IPS-18c (cell line): ENCODE results near the gene MORF4L1.

Source experiments
- H3K4me3 ChIP-seq: 2 replicates; pipeline ENCODE4 v1.7.0; 2013; ENCODE audit warnings: low read depth, mild to moderate bottlenecking, low read length, moderate library complexity; ENCODE audit not compliant: insufficient read depth
- H3K9me3 ChIP-seq: one replicate; pipeline ENCODE4 v1.6.1; 2013; ENCODE audit warnings: mild to moderate bottlenecking, low read length, moderate library complexity; ENCODE audit not compliant: control insufficient read depth, insufficient read depth

Gene MORF4L1

GRCh38 chr15:78947506-78947905, 74.8 kb downstream of the MORF4L1 start:
- Histone ChIP-seq H3K4me3 (no peak overlapping the region), H3K9me3 (no peaks in the 10 kb centered on the region)
